ENCODE results near the gene POC5.
A peak's percentile ranks its signal among the peaks of the same experiment; 100 is the strongest.
"Not testable (repeated sequence)": the region's sequence is repeated elsewhere in the genome, so short reads cannot be mapped to it uniquely, and the experiment has no call there.

Gene POC5

DNA sequence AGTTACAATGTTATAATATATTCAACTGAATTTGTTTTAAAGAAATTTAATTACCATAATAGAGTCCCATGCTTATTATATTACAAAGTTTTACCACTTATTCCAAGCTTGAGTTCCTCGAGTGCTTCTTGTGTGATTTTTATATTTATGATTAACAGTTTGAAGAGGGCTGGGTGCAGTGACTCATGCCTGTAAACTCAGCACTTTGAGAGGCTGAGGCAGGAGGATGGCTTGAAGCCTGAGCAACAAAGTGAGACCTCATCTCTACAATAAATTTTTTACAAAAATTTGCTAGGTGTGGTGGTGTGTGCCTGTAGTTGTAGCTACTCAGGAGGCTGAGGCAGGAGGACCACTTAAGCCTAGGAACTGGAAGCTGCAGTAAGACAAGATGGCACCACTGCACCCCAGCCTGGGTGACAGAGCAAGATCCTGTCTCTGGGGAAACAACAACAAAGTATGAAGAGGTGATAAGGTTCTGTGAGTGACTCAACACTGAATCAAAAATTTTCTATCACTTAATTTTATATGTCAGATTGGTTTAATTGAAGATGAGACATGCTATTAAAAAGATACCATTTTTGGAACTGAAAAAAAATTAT is 9.2 kb downstream of the POC5 start:
- no peak for DNase-seq (ENCODE audit: low read depth, low spot score)
- peak overlapping the region; percentile 6 for H3K27ac ChIP-seq

DNA sequence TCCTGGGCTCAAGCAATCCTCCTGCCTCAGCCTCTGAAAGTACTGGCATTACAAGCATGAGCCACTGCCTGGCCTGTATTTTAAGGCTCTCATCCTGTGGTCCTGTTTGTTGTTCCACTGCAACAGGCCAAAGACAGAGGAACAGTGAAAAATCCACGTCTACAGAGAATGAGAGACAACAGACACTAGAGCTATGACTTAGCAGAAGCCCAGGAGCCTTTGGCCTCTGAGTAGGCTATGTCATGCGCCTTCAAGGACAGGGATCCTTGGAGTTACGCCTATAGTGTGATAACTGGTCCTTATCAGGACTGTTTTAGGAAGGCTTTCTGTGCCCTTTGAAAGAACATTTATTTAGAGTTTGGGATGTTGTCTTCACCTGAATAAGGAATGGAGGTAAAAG is 10.5 kb downstream of the POC5 start:
- DNase-seq (ENCODE audit: low read depth, low spot score): no peak
- H3K27ac ChIP-seq: no peak overlapping the region

DNA sequence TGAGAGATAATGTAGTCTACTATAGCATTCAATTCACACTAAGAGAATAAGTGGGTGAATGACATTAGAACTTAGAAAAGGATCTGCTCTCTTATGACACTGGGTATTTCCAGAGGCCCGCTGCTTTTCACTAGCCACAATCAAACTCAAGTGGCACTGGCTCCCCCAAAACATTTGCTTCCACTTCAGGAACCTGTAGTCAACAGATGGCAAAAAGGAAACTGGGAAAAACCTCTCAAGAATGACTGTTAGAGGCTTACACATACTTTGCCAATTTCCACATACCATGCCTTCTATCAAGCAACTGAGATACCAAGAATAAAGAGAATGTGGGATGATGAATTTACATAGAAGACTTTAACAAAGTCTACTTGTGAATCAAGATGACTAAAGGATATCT is 11.2 kb downstream of the POC5 start:
- no peak overlapping the region for H3K27ac ChIP-seq
- no peak for DNase-seq (ENCODE audit: low read depth, low spot score)

DNA sequence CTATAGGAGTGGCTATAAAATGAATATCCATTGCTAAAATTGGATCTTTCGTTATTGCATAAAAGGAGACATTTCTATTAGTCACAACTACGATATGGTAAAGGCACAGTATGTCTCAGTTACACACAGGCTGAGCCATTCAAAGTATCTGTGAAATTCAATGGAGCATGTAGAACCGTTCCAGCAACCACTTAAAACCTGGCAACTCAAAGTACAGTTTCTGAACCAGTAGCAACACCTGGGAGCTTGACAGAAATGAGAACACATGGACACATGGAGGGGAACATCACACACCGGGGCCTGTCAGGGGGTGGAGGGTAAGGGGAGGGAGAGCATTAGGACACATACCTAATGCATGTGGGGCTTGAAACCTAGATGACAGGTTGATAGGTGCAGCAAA is 15.4 kb downstream of the POC5 start:
- DNase-seq (ENCODE audit: low read depth, low spot score): no peak
- H3K27ac ChIP-seq: no peak overlapping the region

DNA sequence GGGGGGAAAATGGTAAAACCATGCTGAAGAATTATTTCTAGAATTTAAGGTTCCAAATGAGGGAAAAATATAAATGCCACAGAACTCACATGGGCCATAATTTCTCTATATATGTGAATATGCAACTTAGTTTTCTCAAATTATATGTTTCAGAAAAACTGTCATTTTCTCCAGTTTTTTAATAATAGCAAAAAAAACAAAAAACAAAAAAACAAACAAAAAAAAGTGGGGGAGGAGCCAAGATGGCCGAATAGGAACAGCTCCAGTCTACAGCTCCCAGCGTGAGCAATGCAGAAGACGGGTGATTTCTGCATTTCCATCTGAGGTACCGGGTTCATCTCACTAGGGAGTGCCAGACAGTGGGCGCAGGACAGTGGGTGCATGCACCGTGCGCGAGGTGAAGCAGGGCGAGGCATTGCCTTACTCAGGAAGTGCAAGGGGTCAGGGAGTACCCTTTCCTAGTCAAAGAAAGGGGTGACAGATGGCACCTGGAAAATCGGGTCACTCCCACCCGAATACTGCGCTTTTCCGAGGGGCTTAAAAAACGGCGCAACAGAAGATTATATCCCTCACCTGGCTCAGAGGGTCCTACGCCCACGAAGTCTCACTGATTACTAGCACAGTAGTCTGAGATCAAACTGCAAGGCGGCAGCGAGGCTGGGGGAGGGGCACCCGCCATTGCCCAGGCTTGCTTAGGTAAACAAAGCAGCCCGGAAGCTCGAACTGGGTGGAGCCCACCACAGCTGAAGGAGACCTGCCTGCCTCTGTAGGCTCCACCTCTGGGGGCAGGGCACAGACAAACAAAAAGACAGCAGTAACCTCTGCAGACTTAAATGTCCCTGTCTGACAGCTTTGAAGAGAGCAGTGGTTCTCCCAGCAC is 21.5 kb downstream of the POC5 start:
- not testable (repeated sequence) for H3K27ac ChIP-seq; DNase-seq (ENCODE audit: low read depth, low spot score)

DNA sequence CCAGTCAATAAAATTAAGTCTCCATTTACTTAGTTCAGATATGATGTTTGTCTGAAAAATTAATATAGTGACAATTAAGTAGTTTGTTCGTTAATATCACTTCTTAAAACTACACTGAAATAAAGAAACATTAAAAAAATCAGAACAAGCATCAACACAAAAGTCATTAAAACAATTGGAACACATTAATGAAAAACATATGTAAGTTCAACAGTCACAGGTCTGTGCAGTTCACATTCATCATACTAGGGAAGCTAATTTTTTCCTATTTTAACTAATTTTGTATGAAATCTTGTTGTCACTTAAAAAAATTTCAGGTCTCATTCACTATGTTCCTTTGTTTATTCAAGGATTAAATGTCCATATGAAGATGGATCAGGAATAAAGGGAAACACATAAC is 22.5 kb downstream of the POC5 start:
- DNase-seq (ENCODE audit: low read depth, low spot score): no peak
- no peak overlapping the region for H3K27ac ChIP-seq

DNA sequence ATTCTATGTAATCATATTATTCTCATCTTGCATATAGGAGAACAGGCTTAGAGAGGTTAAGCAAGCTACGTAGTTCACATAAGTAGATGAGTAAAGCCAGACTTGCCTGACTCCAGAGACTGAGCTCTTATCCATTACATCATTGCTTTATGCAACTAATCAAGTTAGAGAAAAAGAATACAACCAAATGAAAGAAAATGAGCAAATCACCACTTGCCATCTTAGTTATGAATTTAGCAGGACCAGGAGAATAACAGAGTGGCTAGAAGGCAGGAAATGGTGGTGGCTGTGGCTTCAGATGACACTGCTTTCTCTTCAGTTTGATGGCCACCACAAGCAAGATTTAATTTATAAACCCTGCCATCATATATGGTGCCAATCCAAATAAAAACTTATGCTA is 26.6 kb downstream of the POC5 start:
- DNase-seq (ENCODE audit: low read depth, low spot score): no peak
- no peak overlapping the region for H3K27ac ChIP-seq

DNA sequence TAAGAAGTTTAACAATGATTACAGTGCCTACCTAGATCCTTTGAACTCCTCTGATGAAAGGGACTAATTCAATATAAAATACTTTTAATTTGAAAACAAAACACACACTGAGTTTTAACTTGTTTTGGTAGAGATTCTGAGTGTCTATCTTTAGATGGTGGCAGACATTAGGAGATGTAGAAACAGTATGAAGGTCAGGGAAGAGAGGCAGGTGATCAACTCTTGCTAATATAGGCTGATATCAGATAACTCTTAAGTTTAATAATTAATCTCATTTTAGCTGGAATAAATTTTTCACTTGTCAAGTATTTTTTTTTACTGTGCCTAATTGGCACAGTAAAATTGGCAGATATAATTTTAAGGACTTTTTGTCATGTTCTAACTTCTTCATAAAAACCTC is 30.8 kb downstream of the POC5 start:
- no peak for DNase-seq (ENCODE audit: low read depth, low spot score)

DNA sequence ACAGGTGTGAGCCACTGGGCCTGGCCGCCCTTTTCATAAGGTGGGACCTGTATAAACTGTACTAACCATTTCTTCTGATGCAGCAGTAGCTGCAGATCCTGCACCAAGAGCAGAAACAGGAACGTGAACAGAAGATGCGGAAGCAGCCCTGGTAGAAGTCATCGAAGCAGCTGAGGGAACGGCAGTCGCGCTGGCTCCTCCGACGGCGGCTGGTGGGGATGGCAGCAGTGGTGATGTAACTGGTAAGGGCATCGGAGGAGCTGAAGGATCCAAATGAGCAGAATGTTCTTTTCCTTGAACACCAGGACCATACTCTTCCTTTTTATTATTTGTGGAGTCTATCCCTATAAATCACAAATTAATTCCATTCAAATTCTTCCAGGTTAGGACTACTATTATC is 32.1 kb downstream of the POC5 start:
- H3K27ac ChIP-seq: no peak overlapping the region
- DNase-seq (ENCODE audit: low read depth, low spot score): no peak

More for the DNA sequence above, 30.8 kb downstream of the POC5 start:
- H3K27ac ChIP-seq: no peak overlapping the region

DNA sequence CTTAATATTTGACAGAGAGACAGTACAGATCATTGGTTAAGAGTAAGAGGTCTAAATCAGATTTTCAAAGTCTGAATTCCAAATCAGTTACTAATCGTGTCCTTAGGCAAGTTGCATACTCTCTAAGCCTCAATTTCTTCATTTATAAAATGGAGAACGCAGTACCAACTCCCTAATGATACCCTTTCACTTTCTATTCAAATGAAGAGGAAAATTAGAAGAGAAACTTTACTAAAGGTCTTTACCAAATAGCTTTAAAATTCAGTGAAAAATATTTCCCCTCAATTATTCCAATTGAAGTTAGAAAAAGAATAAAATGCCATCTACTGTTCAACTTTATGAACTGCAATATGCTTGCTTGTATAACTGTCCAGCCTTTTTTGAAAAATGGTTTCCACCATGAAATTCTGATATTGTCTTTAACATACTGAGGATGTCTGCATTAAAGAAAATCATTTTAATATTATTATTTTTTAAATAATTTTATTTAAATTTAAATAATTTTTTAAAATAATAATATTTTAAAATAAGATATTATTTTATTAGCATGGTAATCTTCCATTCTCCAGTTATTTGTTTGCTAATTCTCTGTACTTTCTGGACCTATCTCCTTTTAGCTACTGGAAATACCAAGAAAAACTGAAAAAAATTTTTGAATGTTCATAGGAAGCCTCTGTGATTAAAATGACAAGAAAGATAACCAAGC is 36.0 kb downstream of the POC5 start:
- no peak overlapping the region for H3K27ac ChIP-seq
- DNase-seq (ENCODE audit: low read depth, low spot score): no peak

DNA sequence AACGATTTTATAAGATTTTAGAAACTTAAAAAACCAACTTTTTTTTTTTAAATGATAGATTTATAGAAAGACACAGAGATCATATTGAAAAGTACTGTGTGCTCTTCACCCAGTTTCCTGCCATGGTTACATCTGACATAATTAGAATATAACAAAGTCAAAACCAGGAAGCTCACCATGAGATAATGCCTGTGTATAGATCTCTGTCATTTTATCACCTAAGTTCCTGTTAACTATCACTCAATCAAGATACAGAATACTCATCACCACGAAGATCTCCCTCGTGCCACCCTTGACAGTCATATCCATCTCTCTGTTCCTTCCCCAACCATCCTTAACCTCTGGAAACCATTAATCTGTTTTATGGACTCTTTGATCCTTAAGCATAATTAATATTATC is 39.1 kb downstream of the POC5 start:
- no peak overlapping the region for H3K27ac ChIP-seq

DNA sequence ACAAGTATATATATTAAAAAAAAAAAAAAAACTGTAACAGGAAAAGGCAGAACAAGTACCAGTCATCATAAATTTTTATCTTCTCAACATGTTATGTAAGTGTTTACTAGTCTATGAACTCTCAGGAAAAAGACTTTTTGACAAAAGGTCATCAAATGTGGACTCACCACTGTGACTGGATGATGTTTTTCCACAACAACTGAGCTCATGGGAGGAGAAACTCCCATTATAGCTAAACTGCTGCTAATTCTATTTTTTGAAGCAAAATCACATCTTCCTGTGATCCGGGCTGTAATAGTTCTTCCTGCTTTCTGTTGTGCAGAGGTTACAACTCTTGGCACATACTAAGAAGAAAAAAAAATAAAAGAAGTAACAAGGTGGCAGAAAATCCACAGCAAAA is 39.6 kb downstream of the POC5 start:
- H3K27ac ChIP-seq: no peak overlapping the region
- no peak for DNase-seq (ENCODE audit: low read depth, low spot score)

More for the DNA sequence above, 39.1 kb downstream of the POC5 start:
- no peak for DNase-seq (ENCODE audit: low read depth, low spot score)

DNA sequence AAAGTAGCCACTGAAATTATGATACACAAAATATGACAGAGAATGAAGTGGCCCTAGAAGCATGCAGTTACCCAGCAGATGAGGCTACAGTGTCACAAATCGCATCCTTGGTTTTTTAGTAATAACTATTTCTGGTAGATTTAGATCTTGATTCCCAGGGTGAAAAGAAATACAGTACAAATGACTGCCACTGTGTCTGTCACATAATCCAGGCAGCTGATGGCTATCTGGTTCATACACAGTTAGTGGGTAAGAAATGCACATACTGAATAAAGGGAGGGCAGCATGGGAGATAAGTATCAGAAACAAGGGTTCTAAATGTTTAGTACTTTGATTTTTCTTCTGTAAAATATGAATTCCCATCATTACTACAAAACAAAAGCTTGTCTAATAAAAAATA is 41.5 kb downstream of the POC5 start:
- no peak for DNase-seq (ENCODE audit: low read depth, low spot score)
- H3K27ac ChIP-seq: no peak overlapping the region

DNA sequence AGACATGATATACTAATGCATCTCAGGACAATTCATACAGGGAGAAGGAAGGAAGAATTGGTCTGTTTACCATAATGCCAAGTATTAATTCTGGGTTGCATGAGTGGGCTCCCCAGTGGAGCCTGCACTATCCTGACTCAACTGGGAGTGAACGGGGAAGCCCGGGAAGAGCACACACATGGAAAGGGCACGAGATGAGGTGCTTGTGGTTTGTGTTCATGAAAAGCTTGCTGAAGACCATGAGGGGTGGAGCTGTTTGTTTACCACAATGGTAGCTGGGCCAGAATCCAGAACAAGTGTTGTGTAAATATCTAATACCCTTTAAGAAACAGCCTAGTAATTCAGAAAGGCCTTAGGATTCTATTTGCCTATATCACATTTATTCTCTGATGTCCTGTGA is 44.6 kb downstream of the POC5 start:
- no peak overlapping the region for H3K27ac ChIP-seq
- no peak for DNase-seq (ENCODE audit: low read depth, low spot score)

DNA sequence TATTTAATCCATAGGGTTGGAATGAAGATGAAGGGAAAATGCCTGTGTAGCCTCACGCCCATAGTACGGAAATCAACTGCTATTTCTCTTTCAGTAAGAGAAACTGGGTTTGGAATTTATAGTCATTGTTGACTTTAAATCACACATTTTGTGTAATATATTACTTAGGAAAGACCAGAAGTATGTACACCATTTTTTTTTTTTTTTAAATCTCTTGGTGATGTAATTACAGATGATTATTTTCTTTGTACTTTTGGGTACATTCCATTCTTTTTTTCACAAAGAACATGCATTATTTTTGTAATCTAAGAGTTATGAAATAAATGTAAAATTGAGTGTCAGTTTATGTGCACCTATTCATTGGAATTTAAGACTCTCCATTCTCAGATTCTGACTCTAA is 45.7 kb downstream of the POC5 start:
- no peak for DNase-seq (ENCODE audit: low read depth, low spot score)
- H3K27ac ChIP-seq: no peak overlapping the region

DNA sequence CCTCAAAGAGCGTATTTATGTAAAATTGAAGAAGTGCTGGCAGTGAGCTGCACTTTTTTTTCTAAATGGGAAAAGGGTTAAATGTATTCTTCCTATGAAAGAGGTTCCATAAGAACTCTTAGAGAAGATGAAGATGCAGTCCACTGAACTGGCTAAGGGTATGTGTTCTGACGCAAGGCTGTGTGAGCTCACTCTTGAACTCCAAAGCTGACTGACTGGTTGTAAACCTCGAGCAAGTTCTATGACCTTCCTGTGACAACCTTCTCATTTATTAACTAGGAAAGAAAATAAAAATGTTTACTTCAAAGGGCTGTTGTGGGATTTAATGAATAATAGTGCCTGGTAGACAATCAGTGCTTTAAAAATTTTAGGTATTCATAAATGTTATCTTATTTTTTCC is 46.7 kb downstream of the POC5 start:
- no peak overlapping the region for H3K27ac ChIP-seq
- DNase-seq (ENCODE audit: low read depth, low spot score): no peak

DNA sequence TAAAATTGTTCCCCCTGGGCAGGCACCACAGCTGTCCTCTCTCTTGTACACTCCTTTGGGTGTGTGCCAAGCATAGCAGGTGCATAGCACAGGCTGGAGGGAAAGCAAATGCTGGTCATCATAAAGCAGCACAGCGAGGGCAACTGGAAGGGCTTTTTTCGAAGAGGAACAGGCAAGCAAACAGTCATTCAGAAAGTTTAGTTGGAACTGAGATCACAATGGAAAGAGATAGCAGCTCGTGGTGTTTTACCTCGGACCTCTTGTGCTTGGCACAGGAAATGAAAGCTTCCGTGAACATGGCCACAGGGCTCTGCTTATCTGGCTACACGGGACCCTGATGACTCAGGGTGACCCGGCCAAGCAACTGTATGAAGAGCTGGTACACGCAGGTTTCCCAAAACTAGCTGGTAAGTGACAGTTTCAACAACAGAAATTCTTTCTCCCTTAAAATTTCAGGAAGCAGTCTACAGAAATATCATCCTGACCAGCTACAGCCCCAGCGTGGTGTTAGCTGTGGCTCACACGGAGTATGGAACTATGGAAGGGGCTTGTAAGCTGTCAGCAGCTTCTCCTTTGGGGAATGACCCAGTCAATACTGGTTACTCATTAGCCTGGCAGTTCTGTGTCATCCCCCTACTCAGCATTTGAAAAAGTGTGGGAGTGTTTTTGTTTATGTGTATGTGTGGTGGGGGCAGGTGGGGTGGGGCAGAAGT is 48.1 kb downstream of the POC5 start:
- no peak overlapping the region for H3K27ac ChIP-seq
- no peak for DNase-seq (ENCODE audit: low read depth, low spot score)

DNA sequence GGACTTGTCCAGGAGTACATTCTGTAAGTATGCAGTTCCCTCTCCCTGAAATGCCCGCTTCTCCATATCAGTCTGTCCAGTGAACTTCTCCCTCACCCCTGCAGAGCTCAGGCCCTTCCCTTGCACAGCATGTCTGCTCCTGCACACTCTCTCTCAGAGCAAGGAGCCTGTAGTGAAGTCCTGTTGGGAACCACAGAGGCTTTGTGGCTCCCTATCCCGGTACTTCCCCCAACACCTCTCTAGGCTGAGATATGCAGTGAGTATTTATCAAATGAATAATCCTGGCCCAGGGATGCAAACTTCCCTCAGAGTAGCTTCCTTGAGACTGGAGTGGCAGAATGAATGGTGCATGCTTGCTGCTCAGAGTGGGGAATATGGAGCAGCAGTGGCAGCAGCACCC is 48.8 kb downstream of the POC5 start:
- H3K27ac ChIP-seq: no peak overlapping the region
- DNase-seq (ENCODE audit: low read depth, low spot score): no peak

DNA sequence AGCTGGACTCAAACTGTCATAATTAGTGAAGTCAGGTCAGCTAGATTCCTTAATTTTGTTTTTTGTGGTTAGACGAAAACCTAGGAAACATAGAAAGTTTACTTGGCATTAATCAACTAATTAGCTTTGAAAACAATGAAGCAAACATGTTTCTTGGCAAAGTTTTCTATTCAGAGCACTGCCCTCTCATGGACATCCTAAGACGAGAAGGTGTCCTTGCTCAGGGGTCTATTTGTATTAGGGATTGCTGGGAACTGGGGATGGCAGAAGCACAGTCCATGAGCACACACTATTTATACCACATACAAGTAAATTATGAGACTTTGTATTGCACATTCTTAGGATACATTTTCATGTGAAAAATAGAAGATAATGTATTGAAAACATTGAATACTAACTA is 49.7 kb downstream of the POC5 start:
- no peak overlapping the region for H3K27ac ChIP-seq
- DNase-seq (ENCODE audit: low read depth, low spot score): no peak

DNA sequence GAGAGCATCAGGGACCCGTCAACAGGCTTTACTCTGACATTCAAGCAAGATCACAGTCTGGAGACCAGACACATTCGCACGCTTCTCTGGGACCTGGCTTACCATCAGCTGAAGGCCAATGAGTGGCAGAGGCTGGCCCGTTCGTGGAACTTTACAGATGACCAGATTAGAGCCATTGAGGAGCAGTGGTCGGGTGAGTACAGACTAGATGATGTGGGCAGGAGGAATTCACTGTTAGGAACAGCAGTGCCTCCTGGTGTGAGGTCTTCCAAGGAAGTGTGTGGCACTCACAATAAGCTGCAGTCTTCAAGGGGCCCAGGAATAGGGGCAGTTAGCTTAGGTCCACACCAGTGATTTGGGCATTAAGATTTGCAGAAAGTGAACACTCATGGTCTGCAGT is 50.4 kb downstream of the POC5 start:
- H3K27ac ChIP-seq: no peak overlapping the region
- no peak for DNase-seq (ENCODE audit: low read depth, low spot score)

DNA sequence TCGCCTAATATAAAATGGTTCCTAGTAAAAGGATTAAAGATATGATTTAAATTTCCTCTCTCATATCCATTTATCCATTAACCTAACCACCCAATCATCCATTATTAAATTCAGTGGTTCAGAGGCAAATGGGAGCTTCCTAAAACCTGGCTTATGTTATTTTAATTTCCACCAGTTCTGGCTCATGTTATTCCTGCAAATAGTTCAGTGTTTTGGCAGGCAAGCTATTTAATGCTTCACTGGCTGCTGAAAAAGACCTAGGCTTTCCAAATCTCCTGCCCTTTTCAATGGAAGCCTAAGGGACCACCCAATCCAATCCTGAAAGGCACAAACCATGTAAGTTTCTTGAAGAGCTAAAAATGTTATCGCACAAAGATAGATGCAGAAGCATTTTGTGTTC is 52.3 kb downstream of the POC5 start:
- no peak for DNase-seq (ENCODE audit: low read depth, low spot score)

More for the DNA sequence above, 52.3 kb downstream of the POC5 start:
- H3K27ac ChIP-seq: no peak overlapping the region
